H1 (cell line): Measurements from ENCODE around the gene KRTAP19-6. TPM values are rescaled to one million over a fixed set of nuclear protein-coding genes. Genes with fewer than 3 reads are reported as not detected.

Source experiments
- ASH2L ChIP-seq: fragments of 200-600, 300-600 bp; sonication (generic); IDR thresholded peaks from one replicate; pipeline ENCODE4 v1.7.1; 2017; ENCODE audit warnings: low read length
- ATF3 ChIP-seq: IDR thresholded peaks from 2 replicates; pipeline ENCODE4 v1.6.1; 2011; ENCODE audit warnings: low read depth, mild to moderate bottlenecking, low read length; ENCODE audit not compliant: insufficient read depth
- CHD7 ChIP-seq: fragments of 300-600 bp; sonication (generic); IDR thresholded peaks from 2 replicates; pipeline ENCODE4 v1.7.1; 2012; ENCODE audit warnings: low read length, moderate library complexity, mild to moderate bottlenecking, inconsistent platforms; ENCODE audit not compliant: insufficient replicate concordance
- HDAC6 ChIP-seq: IDR thresholded peaks from one replicate; pipeline ENCODE4 v1.7.1; 2012; ENCODE audit warnings: low read depth, mild to moderate bottlenecking, inconsistent platforms, low read length, moderate library complexity
- SUZ12 ChIP-seq: fragments of 200-600 bp; sonication (generic); IDR thresholded peaks from 2 replicates; pipeline ENCODE4 v1.6.1; 2012; ENCODE audit warnings: mild to moderate bottlenecking, inconsistent platforms, low read length, moderate library complexity, mixed read lengths
- TBP ChIP-seq: IDR thresholded peaks from 2 replicates; pipeline ENCODE4 v1.6.1; 2011; ENCODE audit warnings: low read depth, low read length, improper control_type of control experiment
- polyA plus RNA-seq, 7 experiments: library from polyadenylated mRNA; depleted of rRNA in 3 of 7; stranded (reverse) in 5 of 7; unstranded in 2 of 7; fragments of >200 nt in 5 of 7; fragments of 200-250 nt in 2 of 7; gene quantifications; 1 replicate in 5 of 7; 2 replicates in 1 of 7; 4 replicates in 1 of 7; pipeline versions ENCODE4 v1.2.1 to v1.2.3, GENCODE V29; 2011 to 2013; ENCODE audit warnings: missing spikeins in 2 of 7, mixed read lengths in 2 of 7
- total RNA-seq: library from RNA; stranded (reverse); fragmentation: NEBNext Ultra II Directional; extraction: Animal tissue kit (Norgen Biotek cat#: 25700); gene quantifications from 2 replicates; pipeline ENCODE4 v1.2.1, GENCODE V29; 2021

Gene KRTAP19-6
- total and polyA plus RNA-seq, 2 of the 8 experiments (the other 6 are each of a cell fraction or from before 2014, with no cell fraction given), result not detected

- TF ChIP-seq CHD7 (no peak), SUZ12 (no peak), HDAC6 (no peak), ASH2L (no peak), TBP (no peak), ATF3 (no peak)
- TF ChIP-seq, all 59 proteins: peak for 0
Observed at GRCh38 chr21:30502041-30502440, 39.6 kb downstream of the KRTAP19-6 start, which contains the start of gene KRTAP19-5 (continued).
